Coronary artery (tissue), 2 donors: ENCODE data around the gene TSPAN4.

Experiments used
- DNase-seq: peaks from one replicate; pipeline ENCODE4 v3.0.0-alpha.2; 2017; ENCODE audit warnings: low spot score
- H3K27ac ChIP-seq, 2 donors: fragments of 200-600 bp; sonication (generic); one replicate each; pipeline ENCODE4 v1.5.1; 2016 to 2019
- H3K4me3 ChIP-seq: fragments of 200-600 bp; sonication (generic); 2 replicates; pipeline ENCODE4 v1.5.1; 2016; ENCODE audit warnings: mild to moderate bottlenecking, moderate library complexity
- CTCF ChIP-seq: fragments of 200-600 bp; sonication (generic); IDR thresholded peaks from one replicate; pipeline ENCODE4 v1.5.1; 2019; ENCODE audit warnings: antibody characterized with exemption

TSPAN4 gene

GRCh38 chr11:843818-844692 is 1.4 kb downstream of the TSPAN4 start:
- H3K4me3 ChIP-seq: peak overlapping the region; percentile 92
- DNase-seq: peak; percentile 97
- peak overlapping the region; percentile 92 to 96 for H3K27ac ChIP-seq
- no peak for TF ChIP-seq CTCF

GRCh38 chr11:844693-845644 is 2.3 kb downstream of the TSPAN4 start:
- DNase-seq: peak; percentile 95
- peak overlapping the region; percentile 92 for H3K4me3 ChIP-seq
- peak overlapping the region; percentile 92 to 96 for H3K27ac ChIP-seq
- TF ChIP-seq CTCF: no peak

GRCh38 chr11:845872-846495 is 3.3 kb downstream of the TSPAN4 start:
- Histone ChIP-seq H3K27ac (peak overlapping the region; percentile 92 to 96), H3K4me3 (peak overlapping the region; percentile 92)
- TF ChIP-seq CTCF: no peak
- DNase-seq: no peak

GRCh38 chr11:846496-847098 is 3.9 kb downstream of the TSPAN4 start:
- H3K4me3 ChIP-seq: no peak overlapping the region
- TF ChIP-seq CTCF: no peak
- DNase-seq: no peak
- peak overlapping the region in 1 of 2 donors; percentile 96 for H3K27ac ChIP-seq

- TF ChIP-seq CTCF: no peak
- H3K4me3 ChIP-seq: no peak overlapping the region
- H3K27ac ChIP-seq: no peak overlapping the region
- DNase-seq: no peak
Measured at GRCh38 chr11:847876-848275, 5.2 kb downstream of the TSPAN4 start.

- DNase-seq: no peak
- Histone ChIP-seq H3K27ac (no peak overlapping the region), H3K4me3 (peak overlapping the region; percentile 74)
- peak; percentile 83 for TF ChIP-seq CTCF
Measured at GRCh38 chr11:848380-848931, 5.8 kb downstream of the TSPAN4 start.
